ENCODE measurements around the gene PRRC2B. TPM values are rescaled to one million over a fixed set of nuclear protein-coding genes. Genes with fewer than 3 reads are reported as not detected.
"Not testable (repeated sequence)": the region's sequence is repeated elsewhere in the genome, so short reads cannot be mapped to it uniquely, and the experiment has no call there.

Gene PRRC2B
- total RNA-seq, 1 experiment from 2014 or later: 48.4 TPM

DNA sequence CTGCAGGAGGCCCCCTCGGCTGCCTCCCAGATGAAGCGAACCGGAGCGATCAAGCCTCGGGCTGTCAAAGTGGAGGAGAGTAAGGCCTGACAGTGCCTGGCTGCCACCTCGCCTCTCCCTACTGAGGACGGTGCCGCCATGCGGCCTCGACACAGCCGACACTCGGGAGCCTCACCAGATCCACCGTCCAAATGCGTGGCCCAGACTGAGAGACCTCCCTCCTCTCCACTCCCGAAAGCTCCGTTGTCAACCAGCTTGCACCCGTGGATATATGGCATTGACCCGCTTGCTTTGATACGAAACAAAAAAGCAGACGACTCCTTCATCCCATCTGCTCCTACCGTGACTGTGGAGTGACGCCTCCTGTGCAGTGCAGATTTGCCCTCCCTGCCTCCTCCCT is 101.9 kb downstream of the PRRC2B start:
- DNase-seq (ENCODE audit: low spot score): peak; percentile 69
- in situ Hi-C loops (cut with HindIII; ENCODE audit: low sequenced_read_pairs): no loop called here

DNA sequence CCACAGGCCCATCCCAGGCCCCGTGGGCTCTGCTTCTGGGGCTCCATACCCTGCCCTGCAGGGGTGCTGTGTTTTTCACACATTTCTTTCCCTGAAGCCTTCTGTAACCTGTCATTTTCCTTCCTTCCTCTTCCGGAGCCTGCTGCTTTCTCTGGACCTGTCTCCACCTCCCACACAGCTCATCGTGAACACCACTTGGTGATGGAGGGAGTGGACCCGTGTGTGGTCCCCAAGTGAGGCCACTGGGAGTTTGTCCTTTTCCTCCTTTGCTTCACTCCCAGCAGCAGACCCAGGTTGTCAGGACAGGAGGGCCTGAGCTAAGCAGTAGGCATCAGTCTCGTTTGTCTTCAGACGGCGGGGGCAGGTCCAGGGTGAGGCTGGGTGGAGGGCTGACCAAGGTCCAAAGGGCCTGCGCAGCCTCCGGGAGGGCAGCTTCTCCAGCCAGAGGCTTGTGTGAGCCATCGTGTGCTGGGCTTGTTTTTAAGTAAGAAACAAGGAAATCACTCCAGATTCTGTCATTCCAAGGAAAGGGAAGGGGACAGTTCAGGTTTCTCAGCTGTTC is 103.0 kb downstream of the PRRC2B start:
- no peak for DNase-seq (ENCODE audit: low spot score)
- in situ Hi-C loops (cut with HindIII; ENCODE audit: low sequenced_read_pairs): no loop called here

DNA sequence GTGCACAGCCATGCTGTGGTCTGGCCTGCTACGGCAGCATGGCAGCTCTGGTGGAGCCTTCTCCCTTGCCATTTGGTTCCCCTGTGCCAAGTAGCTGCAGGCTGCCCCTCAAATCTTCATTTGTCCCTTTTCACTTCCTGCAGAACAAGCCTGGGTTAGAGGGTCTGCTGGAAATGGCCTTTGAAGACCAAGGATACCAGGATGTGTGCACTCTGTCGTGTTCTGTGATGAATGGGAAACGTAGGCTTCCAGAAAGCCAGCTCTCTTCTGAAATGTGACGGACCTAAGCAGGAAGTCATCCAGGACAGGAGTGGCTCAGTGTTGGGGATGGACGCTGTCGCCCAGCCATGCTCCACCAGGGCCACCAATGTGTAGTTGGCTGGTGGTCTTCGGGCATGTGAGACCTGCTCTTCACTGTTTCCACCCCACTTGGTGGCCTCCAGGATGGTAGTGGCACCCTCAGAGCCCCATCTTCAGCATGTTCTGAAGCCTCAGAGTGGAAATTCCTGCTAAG is 105.4 kb downstream of the PRRC2B start:
- in situ Hi-C loops (cut with HindIII; ENCODE audit: low sequenced_read_pairs): no loop called here
- DNase-seq (ENCODE audit: low spot score): peak; percentile 35

DNA sequence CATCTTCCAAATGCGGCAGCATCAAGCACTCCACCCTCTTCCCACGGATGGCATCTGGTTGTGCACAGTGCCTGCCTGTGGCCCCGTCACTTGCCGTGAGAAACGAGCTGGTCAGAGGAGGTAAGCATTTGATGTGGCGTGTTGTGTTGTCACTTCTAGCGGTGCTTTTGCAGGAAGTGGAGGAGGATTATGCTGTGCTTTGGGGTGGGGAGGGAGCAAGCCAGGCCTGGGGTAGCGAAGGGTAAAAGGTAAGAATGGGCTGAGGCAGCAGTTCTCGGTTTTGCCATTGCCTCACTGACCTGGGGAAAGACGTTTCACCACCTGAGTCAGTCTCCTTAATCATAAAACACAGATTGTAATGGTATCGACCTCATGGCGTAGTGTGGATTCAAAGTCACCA is 106.5 kb downstream of the PRRC2B start:
- no peak for DNase-seq (ENCODE audit: low spot score)
- in situ Hi-C loops (cut with HindIII; ENCODE audit: low sequenced_read_pairs): no loop called here

DNA sequence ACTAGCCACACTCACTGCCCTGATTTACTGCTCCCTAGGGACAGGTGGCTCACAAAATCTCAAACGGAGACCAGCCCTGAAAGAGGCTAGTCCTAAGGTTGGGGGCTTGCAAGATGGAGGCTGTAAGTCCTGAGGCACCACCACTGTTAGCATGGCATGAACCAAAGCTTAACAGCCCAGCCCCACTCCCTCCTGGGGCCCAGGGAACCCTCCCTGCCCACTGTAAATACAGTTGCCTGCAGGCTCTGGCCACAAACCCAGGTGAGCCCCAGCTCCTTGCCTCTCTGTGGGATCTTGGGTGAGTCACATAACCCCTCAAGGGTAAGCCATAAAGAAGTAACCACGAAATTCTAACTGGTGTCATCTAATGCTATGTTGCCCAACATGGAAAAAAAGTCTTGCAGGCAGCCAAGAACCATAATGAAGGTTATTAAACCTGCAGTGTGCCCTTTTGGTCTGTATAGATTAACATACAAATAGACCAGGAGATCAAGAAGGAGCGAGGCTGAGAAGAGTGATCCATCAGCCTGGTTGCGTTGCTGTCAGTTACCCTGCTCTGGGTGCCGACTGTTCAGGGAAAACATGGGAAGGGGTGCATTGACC is 107.2 kb downstream of the PRRC2B start:
- in situ Hi-C loops (cut with HindIII; ENCODE audit: low sequenced_read_pairs): no loop called here
- DNase-seq (ENCODE audit: low spot score): no peak

DNA sequence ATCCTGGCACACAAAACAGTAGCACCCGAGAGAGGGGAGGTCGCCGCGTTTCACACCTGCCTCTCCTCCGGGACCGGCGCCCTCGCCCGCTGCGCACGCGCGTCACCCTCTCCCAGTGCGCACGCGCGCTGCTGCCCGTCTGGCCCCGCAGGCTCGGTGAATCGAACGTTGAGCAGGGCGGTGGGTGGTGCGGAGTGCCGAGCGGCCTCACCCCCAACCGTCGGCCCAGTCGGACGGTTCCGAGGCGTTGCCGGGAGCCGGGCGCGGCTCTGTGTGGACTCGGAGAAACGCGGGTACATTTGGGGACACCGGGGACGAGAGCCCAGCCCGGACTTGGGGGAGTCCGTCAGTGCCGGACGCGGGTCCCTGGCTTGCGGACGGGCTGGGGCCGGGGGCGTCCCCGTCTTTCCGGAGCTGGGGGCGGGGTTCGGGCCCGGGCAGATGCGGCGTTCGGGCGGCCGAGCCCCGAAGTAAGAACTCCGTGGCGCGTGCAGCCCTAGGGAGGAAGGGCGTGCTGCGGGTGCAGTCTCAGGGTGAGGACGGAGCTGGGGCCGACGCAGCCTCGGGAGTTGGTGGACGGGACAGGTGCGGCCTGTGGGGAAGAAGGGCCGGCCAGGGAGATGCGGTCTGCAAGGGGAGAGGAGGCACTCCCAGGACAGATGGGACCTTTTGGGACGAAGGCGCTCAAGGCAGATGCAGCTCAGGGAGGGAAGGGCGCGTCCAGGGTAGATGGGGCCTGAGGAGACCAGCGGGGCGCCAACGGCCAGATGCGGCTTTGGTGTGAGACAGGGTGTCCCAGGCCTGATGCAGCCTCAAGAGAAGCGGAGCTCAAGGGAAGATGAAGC is 109.1 kb downstream of the PRRC2B start, which contains the start of gene POMT1:
Gene POMT1 (plus strand): TSS at position 138 of the 845 bp plus-strand sequence. CDS start 1,301 bp downstream, outside the sequence.
- DNase-seq (ENCODE audit: low spot score): peak; percentile 81
- in situ Hi-C loops (cut with HindIII; ENCODE audit: low sequenced_read_pairs): no loop called here

DNA sequence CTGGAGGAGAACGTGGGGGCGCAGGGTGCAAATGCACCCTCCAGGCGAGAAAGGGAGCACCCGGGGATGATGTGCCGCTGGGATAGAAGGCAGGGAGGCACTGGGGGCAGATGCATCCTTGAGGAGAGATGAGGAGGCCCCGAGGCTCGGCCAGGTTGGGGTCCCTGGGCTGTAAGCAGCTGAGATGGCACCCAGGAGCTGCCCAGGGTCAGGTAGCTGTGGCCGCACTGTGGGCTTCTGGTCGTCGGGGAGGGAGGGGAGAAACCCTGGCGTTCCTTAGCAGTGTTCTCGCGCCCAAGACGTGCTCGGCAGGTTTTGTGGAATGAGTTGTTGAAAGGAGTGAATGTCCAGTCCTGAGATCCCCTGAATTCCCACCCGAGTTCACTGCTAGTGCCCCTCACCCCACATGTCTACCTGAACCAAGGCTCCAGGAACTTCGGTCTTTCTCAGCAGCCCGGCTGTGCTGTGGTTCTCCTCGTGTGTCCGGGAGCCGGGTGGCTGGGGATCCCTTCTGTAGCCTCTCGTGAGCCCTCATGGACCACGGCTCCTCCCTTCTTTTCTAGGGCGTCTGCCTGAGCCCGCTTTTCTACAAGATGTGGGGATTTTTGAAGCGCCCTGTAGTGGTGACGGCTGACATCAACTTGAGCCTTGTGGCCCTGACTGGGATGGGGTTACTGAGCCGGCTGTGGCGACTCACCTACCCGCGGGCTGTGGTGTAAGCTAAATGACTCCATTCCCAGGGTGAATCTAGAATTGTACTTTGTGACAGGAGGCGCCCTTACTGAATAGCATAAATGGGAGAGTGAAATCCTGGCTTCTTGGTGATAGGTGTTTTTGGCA is 110.0 kb downstream of the PRRC2B start:
- peak; percentile 62 for DNase-seq (ENCODE audit: low spot score)
- in situ Hi-C loops (cut with HindIII; ENCODE audit: low sequenced_read_pairs): no loop called here

DNA sequence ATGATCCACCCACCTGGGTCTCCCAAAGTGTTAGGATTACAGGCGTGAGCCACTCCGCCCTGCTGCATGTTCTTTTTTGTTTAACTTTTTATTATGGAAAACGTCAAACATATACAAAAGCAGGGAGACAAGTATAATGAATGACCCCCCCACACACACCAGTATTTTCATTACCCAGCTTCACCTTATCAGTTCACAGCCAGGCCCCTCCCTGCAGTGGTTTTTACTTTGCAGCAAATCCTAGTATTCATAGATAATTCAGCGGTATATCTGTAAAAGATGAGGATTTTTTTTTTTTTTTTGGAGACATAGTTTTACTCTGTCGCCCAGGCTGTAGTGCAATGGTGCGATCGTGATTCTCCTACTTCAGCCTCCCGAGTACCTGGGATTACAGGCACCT is 111.1 kb downstream of the PRRC2B start:
- in situ Hi-C loops (cut with HindIII; ENCODE audit: low sequenced_read_pairs): no loop called here
- no peak for DNase-seq (ENCODE audit: low spot score)

DNA sequence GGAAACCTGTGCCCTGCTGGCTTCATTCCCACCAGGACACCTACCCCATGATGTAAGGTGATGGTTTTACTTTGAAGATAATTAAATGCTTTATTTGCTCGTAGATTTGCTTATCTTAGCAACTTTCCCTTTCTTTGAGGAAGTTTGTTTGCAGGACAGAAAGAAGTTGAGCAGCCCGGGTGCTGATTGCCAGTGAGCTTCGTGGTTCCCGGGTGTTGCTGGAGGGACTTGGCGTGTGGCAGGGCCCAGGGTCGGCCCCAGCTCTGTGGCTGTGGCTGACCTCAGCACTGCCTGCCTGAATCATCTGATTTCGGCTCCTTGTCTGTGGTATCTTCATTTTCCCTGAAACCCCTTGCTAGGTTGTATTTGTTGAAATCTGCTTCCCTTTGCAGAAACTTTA is 117.5 kb downstream of the PRRC2B start:
- in situ Hi-C loops (cut with HindIII; ENCODE audit: low sequenced_read_pairs): no loop called here
- no peak for DNase-seq (ENCODE audit: low spot score)

DNA sequence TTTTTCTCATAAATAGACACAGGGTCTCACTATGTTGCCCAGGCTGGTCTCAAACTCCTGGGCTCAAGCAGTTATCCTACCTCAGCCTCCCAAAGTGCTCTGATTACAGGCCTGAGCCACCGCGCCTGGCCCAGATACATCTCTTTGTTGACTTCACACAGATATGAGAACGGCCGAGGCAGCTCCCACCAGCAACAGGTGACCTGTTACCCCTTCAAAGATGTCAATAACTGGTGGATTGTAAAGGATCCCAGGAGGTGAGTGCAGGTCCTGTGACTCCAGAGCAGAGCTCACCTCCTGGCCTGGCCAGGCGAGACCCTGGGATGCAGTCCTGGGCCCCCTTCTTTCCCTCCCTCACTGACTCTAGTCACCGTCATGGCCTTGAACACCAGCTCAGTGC is 118.0 kb downstream of the PRRC2B start:
- in situ Hi-C loops (cut with HindIII; ENCODE audit: low sequenced_read_pairs): no loop called here
- DNase-seq (ENCODE audit: low spot score): no peak

DNA sequence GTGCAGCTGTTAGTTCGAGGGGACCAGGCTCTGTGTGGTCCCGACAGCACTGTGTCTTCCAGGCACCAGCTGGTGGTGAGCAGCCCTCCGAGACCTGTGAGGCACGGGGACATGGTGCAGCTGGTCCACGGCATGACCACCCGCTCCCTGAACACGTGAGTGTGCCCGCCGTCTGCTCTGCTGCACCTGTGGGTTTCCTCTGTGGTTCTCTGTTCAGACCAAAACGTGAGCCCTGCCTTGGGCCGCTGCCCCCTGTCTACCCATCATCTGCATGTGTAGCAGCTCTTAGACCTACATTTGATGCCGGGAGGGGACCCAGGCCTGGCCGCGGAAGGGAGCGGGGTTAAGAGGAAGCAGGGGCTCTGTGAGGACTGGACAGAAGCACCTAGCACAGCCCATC is 119.3 kb downstream of the PRRC2B start:
- in situ Hi-C loops (cut with HindIII; ENCODE audit: low sequenced_read_pairs): no loop called here

DNA sequence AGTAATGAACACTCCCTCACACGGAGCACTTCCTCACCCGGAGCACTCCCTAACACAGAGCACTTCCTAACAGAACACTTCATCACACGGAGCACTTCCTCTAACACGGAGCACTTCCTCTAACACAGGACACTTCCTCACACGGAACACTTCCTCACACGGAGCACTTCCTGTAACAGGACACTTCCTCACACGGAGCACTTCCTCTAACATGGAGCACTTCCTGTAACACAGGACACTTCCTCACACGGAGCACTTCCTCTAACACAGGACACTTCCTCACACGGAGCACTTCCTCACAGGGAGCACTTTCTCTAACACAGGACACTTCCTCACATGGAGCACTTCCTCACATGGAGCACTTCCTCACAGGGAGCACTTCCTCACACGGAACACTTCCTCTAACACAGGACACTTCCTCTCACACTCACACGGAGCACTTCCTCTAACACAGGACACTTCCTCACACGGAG is 121.7 kb downstream of the PRRC2B start:
- in situ Hi-C loops (cut with HindIII; ENCODE audit: low sequenced_read_pairs); DNase-seq (ENCODE audit: low spot score): not testable (repeated sequence)

More for the DNA sequence above, 119.3 kb downstream of the PRRC2B start:
- no peak for DNase-seq (ENCODE audit: low spot score)

DNA sequence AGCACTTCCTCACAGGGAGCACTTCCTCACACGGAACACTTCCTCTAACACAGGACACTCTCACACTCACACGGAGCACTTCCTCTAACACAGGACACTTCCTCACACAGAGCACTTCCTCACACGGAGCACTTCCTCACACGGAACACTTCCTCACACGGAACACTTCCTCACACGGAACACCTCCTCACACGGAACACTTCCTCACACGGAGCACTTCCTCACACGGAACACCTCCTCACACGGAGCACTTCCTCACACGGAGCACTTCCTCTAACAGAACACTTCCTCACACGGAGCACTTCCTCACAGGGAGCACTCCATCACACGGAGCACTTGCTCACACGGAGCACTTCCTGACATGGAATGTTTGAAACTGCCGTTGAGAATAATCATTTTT is 122.2 kb downstream of the PRRC2B start:
- DNase-seq (ENCODE audit: low spot score): no peak
- in situ Hi-C loops (cut with HindIII; ENCODE audit: low sequenced_read_pairs): no loop called here

DNA sequence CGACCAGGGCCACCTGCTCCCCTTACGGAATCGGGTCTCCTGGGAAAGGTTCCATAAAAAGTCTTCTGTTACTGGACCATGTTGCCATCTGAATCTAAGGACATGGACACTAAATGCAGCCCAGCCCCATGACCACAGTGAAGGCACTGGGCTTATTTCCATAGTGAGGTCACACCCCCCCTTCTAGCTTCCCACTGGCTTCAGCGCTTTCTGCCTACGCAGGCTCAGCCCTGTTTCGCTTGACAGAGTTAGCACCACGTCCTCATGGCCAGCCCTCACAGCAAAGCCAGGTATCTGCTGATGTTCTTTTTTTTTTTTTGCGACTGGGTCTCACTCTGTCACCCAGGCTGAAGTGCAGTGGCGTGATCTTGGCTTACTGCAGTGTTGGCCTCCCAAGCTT is 123.0 kb downstream of the PRRC2B start:
- in situ Hi-C loops (cut with HindIII; ENCODE audit: low sequenced_read_pairs): no loop called here
- DNase-seq (ENCODE audit: low spot score): no peak

DNA sequence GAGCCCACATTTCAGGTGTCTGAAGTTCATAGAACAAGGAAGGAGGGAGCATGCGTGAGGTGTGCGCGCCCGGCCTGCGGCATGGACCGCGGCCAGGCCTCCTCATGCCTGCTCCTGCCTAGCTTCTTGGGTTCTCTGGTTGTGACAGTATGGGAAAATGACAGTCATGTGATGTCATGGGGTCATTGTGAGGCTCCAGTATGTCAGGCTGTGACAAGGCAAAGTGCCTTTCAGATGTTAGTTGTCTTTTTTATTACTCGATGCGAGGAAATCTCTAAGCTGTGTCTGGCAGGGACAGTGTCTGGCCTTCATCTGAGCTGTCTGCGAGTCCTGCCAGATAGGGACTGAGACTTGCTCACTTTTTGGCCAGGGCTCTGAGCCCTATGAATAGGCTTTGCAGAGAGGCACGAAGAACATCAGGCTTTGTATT is 123.9 kb downstream of the PRRC2B start:
- in situ Hi-C loops (cut with HindIII; ENCODE audit: low sequenced_read_pairs): no loop called here
- DNase-seq (ENCODE audit: low spot score): no peak

DNA sequence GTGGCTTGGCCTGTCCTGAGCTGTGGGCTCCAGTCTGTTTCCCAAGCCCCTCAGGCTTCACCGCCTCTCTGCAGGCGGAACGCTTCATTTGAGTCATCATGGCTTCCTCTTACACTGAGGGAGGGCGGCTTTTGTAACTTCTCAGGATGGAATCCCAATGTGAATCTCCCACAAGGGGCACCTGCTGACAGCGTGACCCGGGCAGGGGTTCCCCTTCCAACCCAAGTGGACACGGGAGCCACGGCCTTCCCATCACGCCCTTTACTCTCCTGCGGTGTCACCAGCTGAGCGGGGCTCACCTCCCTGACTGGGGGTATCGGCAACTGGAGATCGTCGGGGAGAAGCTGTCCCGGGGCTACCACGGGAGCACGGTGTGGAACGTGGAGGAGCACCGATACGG is 124.7 kb downstream of the PRRC2B start:
- in situ Hi-C loops (cut with HindIII; ENCODE audit: low sequenced_read_pairs): no loop called here
- DNase-seq (ENCODE audit: low spot score): no peak

DNA sequence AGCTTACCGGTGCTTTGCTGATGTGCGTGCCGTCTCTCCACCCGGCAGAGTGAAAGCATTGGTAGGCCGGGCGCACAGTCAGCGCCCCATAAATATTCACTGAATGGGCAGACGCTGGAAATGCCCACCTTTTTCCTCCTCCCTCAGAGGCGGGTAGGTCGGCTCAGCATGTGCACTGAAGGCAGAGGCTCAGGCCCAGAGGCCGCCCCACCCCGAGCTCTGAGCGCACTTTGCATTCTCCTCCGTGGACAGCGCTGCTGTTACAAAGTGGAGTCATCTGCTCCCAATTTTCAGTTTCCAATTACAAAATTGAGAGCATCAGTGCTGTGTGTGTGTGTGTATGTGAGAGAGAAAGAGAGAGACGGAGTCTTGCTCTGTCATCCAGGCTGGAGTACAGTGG is 126.6 kb downstream of the PRRC2B start:
- in situ Hi-C loops (cut with HindIII; ENCODE audit: low sequenced_read_pairs): no loop called here
- no peak for DNase-seq (ENCODE audit: low spot score)

DNA sequence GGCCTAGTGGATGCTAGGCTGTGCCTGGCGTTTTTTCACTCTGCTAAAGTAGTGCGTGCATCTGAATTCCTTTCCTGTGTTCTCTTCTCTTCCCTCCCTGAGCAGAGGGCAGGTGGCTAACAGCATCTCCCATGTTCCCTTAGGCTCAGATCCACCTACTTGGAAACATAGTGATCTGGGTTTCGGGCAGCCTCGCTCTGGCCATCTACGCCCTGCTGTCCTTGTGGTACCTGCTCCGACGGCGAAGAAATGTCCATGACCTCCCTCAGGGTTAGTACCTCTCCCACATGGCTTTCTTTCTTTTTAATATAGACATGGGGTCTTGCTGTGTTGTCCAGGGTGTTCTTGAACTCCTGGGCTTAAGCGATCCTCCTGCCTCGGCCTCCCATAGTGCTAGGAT is 127.3 kb downstream of the PRRC2B start:
- no peak for DNase-seq (ENCODE audit: low spot score)
- in situ Hi-C loops (cut with HindIII; ENCODE audit: low sequenced_read_pairs): no loop called here

DNA sequence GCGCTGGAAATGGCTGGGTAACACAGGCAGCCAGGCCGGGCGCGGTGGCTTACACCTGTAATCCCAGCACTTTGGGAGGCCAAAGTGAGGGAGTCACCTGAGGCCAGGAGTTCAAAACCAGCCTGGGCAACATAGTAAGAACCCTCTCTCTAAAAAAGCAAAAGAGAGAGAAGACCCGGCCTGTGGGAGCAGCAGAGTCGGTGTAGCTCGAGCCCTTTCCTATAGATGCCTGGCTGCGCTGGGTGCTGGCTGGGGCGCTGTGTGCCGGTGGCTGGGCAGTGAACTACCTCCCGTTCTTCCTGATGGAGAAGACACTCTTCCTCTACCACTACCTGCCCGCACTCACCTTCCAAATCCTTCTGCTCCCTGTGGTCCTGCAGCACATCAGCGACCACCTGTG is 127.9 kb downstream of the PRRC2B start:
- no peak for DNase-seq (ENCODE audit: low spot score)
- in situ Hi-C loops (cut with HindIII; ENCODE audit: low sequenced_read_pairs): no loop called here
